Fibroblast of skin of left quadriceps (primary cell): ENCODE measurements around the gene RGS5.

Experiments
- DNase-seq, 2 experiments: peaks; one replicate each; pipeline ENCODE4 v3.0.0-alpha.2; 2013; ENCODE audit warnings: low read depth in 2 of 2

RGS5 gene

GRCh38 chr1:163145435-163145834, 57.3 kb downstream of the RGS5 start:
- no peak for DNase-seq

- no peak for DNase-seq
Measured at GRCh38 chr1:163144418-163144817, 58.3 kb downstream of the RGS5 start.

GRCh38 chr1:163142152-163142551, 60.6 kb downstream of the RGS5 start:
- no peak for DNase-seq

- no peak for DNase-seq
Measured at GRCh38 chr1:163141556-163141955, 61.2 kb downstream of the RGS5 start.

- DNase-seq, result no peak
Measured at GRCh38 chr1:163137556-163138265, 65.0 kb downstream of the RGS5 start.

- DNase-seq, result no peak
Measured at GRCh38 chr1:163131981-163132380, 70.7 kb downstream of the RGS5 start.

GRCh38 chr1:163130225-163130856, 72.4 kb downstream of the RGS5 start:
- DNase-seq, result no peak

GRCh38 chr1:163128282-163128681, 74.4 kb downstream of the RGS5 start:
- DNase-seq, result no peak

- DNase-seq, result no peak
Measured at GRCh38 chr1:163124812-163125211, 77.9 kb downstream of the RGS5 start.

GRCh38 chr1:163120372-163120771, 82.3 kb downstream of the RGS5 start:
- no peak for DNase-seq

- no peak for DNase-seq
Measured at GRCh38 chr1:163119707-163120106, 83.0 kb downstream of the RGS5 start.

GRCh38 chr1:163115887-163116286, 86.8 kb downstream of the RGS5 start:
- DNase-seq, result no peak

- DNase-seq, result no peak
Measured at GRCh38 chr1:163107655-163108054, 95.1 kb downstream of the RGS5 start.

- DNase-seq, result no peak
Measured at GRCh38 chr1:163106364-163106987, 96.2 kb downstream of the RGS5 start.

- no peak for DNase-seq
Measured at GRCh38 chr1:163104385-163105099, 98.2 kb downstream of the RGS5 start.

GRCh38 chr1:163102590-163102989, 100.1 kb downstream of the RGS5 start:
- no peak for DNase-seq

GRCh38 chr1:163095213-163095612, 107.5 kb downstream of the RGS5 start:
- no peak for DNase-seq

GRCh38 chr1:163094589-163094988, 108.1 kb downstream of the RGS5 start:
- no peak for DNase-seq

GRCh38 chr1:163094182-163094581, 108.5 kb downstream of the RGS5 start:
- no peak for DNase-seq

- DNase-seq, result no peak
Measured at GRCh38 chr1:163093579-163093978, 109.1 kb downstream of the RGS5 start.

GRCh38 chr1:163093169-163093568, 109.5 kb downstream of the RGS5 start:
- DNase-seq, result no peak
